GM12874 (cell line): ENCODE measurements around the gene FBXW11.

Experiments used
- TF ChIP-seq, protein P1 (sequence below): IDR thresholded peaks from 2 replicates; pipeline ENCODE4 v1.5.1; 2011; ENCODE audit warnings: low read depth, mild to moderate bottlenecking, control low read depth, low read length, moderate library complexity; ENCODE audit not compliant: insufficient read depth

Gene FBXW11

DNA sequence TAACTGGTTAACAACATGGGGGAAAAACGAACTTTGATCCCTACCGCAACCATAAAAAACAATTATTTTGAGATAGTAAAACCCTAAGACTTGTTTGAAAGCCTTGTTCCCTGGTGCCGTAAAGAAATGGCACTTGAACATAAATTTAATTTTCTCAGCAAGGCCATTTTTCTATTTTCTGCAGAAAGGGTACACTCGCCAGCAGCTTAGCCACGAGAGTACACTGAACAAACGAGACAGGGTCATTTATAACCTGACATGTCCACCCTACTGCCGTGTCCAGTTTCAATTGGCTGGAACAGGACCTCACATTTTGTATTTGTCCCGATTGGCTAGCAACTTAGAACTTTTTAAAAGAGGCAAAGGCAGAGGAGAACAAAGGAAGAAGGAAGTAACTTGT, 26.8 kb downstream of the FBXW11 start:
- TF ChIP-seq, protein P1, sequence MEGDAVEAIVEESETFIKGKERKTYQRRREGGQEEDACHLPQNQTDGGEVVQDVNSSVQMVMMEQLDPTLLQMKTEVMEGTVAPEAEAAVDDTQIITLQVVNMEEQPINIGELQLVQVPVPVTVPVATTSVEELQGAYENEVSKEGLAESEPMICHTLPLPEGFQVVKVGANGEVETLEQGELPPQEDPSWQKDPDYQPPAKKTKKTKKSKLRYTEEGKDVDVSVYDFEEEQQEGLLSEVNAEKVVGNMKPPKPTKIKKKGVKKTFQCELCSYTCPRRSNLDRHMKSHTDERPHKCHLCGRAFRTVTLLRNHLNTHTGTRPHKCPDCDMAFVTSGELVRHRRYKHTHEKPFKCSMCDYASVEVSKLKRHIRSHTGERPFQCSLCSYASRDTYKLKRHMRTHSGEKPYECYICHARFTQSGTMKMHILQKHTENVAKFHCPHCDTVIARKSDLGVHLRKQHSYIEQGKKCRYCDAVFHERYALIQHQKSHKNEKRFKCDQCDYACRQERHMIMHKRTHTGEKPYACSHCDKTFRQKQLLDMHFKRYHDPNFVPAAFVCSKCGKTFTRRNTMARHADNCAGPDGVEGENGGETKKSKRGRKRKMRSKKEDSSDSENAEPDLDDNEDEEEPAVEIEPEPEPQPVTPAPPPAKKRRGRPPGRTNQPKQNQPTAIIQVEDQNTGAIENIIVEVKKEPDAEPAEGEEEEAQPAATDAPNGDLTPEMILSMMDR: no peak

DNA sequence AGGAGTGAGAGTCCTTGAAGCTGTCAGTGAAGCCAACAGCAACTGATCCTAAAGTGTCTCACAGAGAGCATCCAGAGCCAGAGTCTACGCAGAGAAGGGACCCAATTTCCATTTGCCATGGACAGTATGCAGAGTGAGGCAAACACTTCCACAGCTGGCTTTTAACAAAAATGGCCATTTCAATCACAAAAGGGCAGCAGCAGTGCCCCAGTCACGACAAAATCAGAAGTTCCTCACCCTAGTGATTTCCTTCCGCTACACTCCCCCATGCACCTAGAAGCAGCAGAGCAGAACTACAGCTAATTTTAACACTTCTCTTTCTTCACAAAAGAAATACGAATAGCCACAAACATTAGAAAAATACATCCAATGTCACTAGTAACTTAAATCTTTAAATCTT, 27.9 kb downstream of the FBXW11 start:
- TF ChIP-seq, protein P1: no peak

DNA sequence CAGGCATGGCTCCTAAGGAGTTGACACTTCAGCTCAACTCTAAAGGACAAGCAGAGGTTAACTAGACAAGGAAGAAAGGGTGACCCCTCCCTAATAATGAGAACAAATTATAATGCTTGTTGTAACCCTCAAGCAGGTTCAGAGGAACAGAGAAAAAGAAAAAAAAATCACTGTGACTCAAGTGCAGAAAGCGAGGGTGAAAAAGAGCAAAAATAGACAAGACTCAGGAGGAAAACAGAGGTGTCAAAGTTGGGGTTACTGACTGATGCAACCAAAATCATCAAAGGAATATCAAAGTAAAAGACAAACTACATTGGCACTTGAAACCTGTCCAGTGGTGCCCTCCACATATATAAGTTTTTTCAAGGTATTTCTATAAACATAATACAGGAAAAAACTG, 28.4 kb downstream of the FBXW11 start:
- TF ChIP-seq, protein P1: no peak

DNA sequence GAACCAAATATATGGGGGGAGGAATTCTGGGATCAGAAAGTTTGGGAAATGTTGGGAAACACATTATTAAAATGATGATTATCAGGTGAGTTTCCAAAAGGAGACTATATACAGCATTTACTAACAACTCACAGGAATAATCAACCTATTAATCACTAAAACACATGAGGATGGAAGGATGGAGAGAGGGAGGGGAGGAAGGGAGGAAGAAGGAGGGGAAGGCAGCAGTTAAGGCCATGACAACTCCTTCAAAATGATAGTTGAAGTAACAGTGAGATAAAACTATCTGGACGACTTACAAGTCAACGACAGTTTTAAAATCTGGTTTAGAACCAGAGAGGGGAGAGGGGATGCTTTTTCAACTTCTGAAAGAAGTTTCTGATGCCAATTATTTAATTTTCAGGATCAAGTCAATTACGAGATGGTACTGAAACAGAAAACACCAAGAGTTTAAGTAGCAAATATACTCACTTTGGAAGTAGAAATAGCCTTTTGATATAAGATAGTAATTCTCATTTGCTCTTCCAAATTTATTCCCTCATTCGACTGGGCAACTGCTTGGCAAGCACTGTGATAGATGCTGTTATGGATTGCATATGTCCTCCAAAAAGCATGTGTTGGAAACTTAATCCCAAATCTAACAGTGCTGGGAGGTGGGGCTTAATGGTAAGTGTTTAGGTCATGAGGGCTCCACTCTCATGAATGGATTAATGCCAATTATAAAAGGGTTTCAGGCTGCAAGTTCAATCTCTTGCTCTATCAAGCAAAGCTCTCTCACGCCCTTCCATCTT, 30.4 kb downstream of the FBXW11 start:
- TF ChIP-seq, protein P1: no peak

DNA sequence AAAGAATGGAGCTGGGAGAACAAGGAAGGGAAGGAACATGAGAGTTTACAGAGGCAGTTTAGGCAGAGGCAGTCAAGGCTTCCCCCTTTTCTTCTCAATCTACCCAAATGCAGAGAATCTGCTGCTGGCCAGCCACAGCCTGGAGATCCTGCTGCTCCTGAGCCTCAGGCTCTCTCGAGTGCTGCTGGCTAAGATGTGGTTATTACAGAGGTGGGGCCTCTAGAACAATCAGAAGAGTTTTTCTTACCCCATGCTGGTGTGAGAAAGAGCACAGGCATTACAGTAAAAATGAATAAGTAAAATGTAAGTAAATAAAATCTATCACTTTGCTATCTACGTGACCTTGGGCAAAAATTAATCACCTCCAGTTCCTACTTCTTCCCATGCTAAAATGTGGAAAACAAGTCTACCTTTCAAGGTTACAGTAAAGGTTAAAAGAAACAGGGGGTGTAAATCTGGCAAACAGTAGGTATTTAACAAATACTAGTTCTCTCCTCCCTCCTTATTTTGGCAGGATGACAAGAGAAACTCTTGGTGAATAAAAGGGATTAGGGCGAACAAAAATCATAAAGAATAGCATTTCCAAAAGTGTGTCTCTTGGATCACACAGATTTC, 31.1 kb downstream of the FBXW11 start:
- TF ChIP-seq, protein P1: no peak

DNA sequence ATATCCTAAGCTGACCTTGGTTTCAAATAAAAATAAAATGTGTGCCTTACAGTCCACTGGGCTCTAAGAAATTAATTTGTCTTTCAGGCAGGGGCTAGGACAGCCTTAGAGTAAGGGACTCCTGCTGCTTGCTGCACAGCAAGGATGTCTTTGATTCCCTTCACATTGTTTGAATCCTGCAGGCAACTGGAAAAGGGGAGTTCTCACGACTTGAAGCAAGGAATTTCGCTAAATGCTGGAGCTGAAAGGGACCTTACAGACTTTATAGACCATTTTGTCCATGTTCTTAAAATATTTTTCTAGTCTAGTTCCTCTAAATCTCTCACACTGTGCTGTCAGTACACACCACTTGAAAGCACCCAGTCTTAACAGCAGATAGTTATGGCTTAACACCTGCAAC, 35.6 kb downstream of the FBXW11 start:
- TF ChIP-seq, protein P1: no peak

DNA sequence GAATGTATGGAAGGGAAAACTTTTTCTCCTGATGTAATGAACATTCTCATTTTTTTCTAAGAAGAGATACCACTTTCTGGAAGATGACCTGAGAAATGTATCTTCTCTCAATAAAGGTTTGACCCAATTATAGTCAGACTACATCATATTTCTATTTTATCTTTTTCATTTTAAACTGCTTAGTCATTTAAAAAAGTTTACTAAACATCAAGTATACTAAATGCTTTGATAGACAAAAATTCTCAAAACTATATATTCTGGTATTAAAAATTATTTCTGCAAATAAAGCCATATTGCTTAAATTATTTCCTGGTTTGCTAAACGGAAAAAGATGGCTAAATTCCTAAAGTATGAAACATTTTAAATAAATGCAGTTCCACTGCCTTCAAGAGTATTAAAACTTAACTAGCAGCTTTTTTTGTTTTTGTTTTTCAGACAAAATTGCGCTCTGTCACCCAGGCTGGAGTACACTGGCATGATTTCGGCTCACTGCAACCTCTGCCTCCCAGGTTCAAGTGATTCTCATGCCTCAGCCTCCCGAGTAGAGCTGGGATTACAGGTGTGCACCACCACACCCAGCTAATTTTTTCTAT, 37.1 kb downstream of the FBXW11 start:
- TF ChIP-seq, protein P1: no peak
